ENCODE data around the gene ESAM.
A peak's percentile ranks its signal among the peaks of the same experiment; 100 is the strongest.

Gene ESAM

GRCh38 chr11:124752471-124753102, 9.5 kb downstream of the ESAM start:
- DNase-seq (ENCODE audit: low read depth): no peak

- no peak for DNase-seq (ENCODE audit: low read depth)
Measured at GRCh38 chr11:124751741-124752470, 10.2 kb downstream of the ESAM start, which contains the start of gene VSIG2. VSIG2 (minus strand) TSS chr11:124752255; CDS start chr11:124752137, 118 bp downstream.

GRCh38 chr11:124751391-124751740, 10.7 kb downstream of the ESAM start:
- no peak for DNase-seq (ENCODE audit: low read depth)

GRCh38 chr11:124749912-124750311, 12.2 kb downstream of the ESAM start:
- no peak for DNase-seq (ENCODE audit: low read depth)

GRCh38 chr11:124748481-124749343, 13.4 kb downstream of the ESAM start:
- no peak for DNase-seq (ENCODE audit: low read depth)

GRCh38 chr11:124748100-124748418, 14.0 kb downstream of the ESAM start:
- DNase-seq (ENCODE audit: low read depth): no peak

GRCh38 chr11:124747406-124748099, 14.5 kb downstream of the ESAM start:
- DNase-seq (ENCODE audit: low read depth): no peak

- DNase-seq (ENCODE audit: low read depth): peak; percentile 86
Measured at GRCh38 chr11:124746621-124747243, 15.4 kb downstream of the ESAM start.

GRCh38 chr11:124745835-124746620, 16.1 kb downstream of the ESAM start:
- no peak for DNase-seq (ENCODE audit: low read depth)

GRCh38 chr11:124745270-124745834, 16.7 kb downstream of the ESAM start:
- DNase-seq (ENCODE audit: low read depth): no peak

- DNase-seq (ENCODE audit: low read depth): no peak
Measured at GRCh38 chr11:124743050-124743449, 19.0 kb downstream of the ESAM start.

GRCh38 chr11:124742555-124742954, 19.5 kb downstream of the ESAM start:
- no peak for DNase-seq (ENCODE audit: low read depth)

GRCh38 chr11:124740277-124740882, 21.7 kb downstream of the ESAM start:
- DNase-seq (ENCODE audit: low read depth): peak; percentile 34

GRCh38 chr11:124739479-124740276, 22.4 kb downstream of the ESAM start, which contains the start of gene NRGN:
NRGN (plus strand) TSS chr11:124739942; CDS start chr11:124740085, 143 bp downstream.
- DNase-seq (ENCODE audit: low read depth): peak; percentile 89

GRCh38 chr11:124738713-124739478, 23.2 kb downstream of the ESAM start:
- no peak for DNase-seq (ENCODE audit: low read depth)

- DNase-seq (ENCODE audit: low read depth): no peak
Measured at GRCh38 chr11:124737638-124738305, 24.3 kb downstream of the ESAM start.

GRCh38 chr11:124736736-124737135, 25.4 kb downstream of the ESAM start:
- DNase-seq (ENCODE audit: low read depth): no peak

- no peak for DNase-seq (ENCODE audit: low read depth)
Measured at GRCh38 chr11:124732230-124732629, 29.9 kb downstream of the ESAM start.

All from iris pigment epithelial cell (primary cell).